ENCODE data around the gene NOXA1. TPM values are rescaled to one million over a fixed set of nuclear protein-coding genes. Genes with fewer than 3 reads are reported as not detected.

NOXA1 gene
- total and polyA plus RNA-seq, 2 donors (not counting 1 experiment from before 2014, with no cell fraction given): 0.08 to 0.66 TPM

- H3K36me3 ChIP-seq (ENCODE audit: control insufficient read depth, insufficient read depth, low read length): no peaks in the 10 kb centered on the region
- no peak for DNase-seq (ENCODE audit: low read depth in 2 of 2)
These were observed 43.4 kb upstream of the NOXA1 start for GRCh38 chr9:137379761-137380161.

GRCh38 chr9:137380171-137380570 is 43.0 kb upstream of the NOXA1 start:
- Histone ChIP-seq H3K36me3 (ENCODE audit: control insufficient read depth, insufficient read depth, low read length) (no peaks in the 10 kb centered on the region), H3K4me2 (ENCODE audit: extremely low read depth, insufficient read depth, low read length) (no peak overlapping the region), H3K9me3 (ENCODE audit: control insufficient read depth, insufficient read depth, low read depth, low read length) (no peaks in the 10 kb centered on the region), H3K79me2 (ENCODE audit: control insufficient read depth, insufficient read depth, low read length) (no peaks in the 10 kb centered on the region), H3K27me3 (ENCODE audit: control insufficient read depth, insufficient read depth, low read length) (no peaks in the 10 kb centered on the region), H2AFZ (ENCODE audit: low read length) (no peak overlapping the region), H3K9ac (ENCODE audit: insufficient read depth, low read length) (no peak overlapping the region), H4K20me1 (ENCODE audit: control insufficient read depth, extremely low read depth, insufficient read depth, low read length) (no peaks in the 10 kb centered on the region), H3K27ac (ENCODE audit: insufficient read depth, low read length) (no peak overlapping the region), H3K4me3 (replicated peaks in 1 of 4; ENCODE audit: control extremely low read depth in 1 of 4, insufficient read depth in 1 of 4, low read depth in 3 of 4, low read length in 4 of 4) (no peak overlapping the region), H3K4me1 (ENCODE audit: control insufficient read depth, extremely low read depth, insufficient read depth, low read length) (no peaks in the 10 kb centered on the region)
- no peak for DNase-seq (ENCODE audit: low read depth in 2 of 2)
- TF ChIP-seq EZH2 (IDR thresholded peaks at IDR 0.05; ENCODE audit: low read length, missing control alignments) (no peak), CTCF (conservative IDR thresholded peaks at IDR 0.05 in 1 of 2, IDR thresholded peaks at IDR 0.05 in 1 of 2; ENCODE audit: low read depth in 1 of 2, low read length in 2 of 2) (no peak)

More at GRCh38 chr9:137379761-137380161, 43.4 kb upstream of the NOXA1 start:
- TF ChIP-seq EZH2 (IDR thresholded peaks at IDR 0.05; ENCODE audit: low read length, missing control alignments): no peak
- TF ChIP-seq CTCF (conservative IDR thresholded peaks at IDR 0.05 in 1 of 2, IDR thresholded peaks at IDR 0.05 in 1 of 2; ENCODE audit: low read depth in 1 of 2, low read length in 2 of 2): no peak
- no peak overlapping the region for H3K4me3 ChIP-seq (replicated peaks in 1 of 4; ENCODE audit: control extremely low read depth in 1 of 4, insufficient read depth in 1 of 4, low read depth in 3 of 4, low read length in 4 of 4)
- no peaks in the 10 kb centered on the region for H3K4me1 ChIP-seq (ENCODE audit: control insufficient read depth, extremely low read depth, insufficient read depth, low read length)
- H3K79me2 ChIP-seq (ENCODE audit: control insufficient read depth, insufficient read depth, low read length): no peaks in the 10 kb centered on the region
- H2AFZ ChIP-seq (ENCODE audit: low read length): no peak overlapping the region
- H3K9me3 ChIP-seq (ENCODE audit: control insufficient read depth, insufficient read depth, low read depth, low read length): no peaks in the 10 kb centered on the region
- H3K9ac ChIP-seq (ENCODE audit: insufficient read depth, low read length): no peak overlapping the region
- no peaks in the 10 kb centered on the region for H4K20me1 ChIP-seq (ENCODE audit: control insufficient read depth, extremely low read depth, insufficient read depth, low read length)
- H3K27ac ChIP-seq (ENCODE audit: insufficient read depth, low read length): no peak overlapping the region
- no peak overlapping the region for H3K4me2 ChIP-seq (ENCODE audit: extremely low read depth, insufficient read depth, low read length)
- no peaks in the 10 kb centered on the region for H3K27me3 ChIP-seq (ENCODE audit: control insufficient read depth, insufficient read depth, low read length)

GRCh38 chr9:137380606-137381005 is 42.6 kb upstream of the NOXA1 start:
- no peaks in the 10 kb centered on the region for H3K36me3 ChIP-seq (ENCODE audit: control insufficient read depth, insufficient read depth, low read length)
- H3K4me1 ChIP-seq (ENCODE audit: control insufficient read depth, extremely low read depth, insufficient read depth, low read length): no peaks in the 10 kb centered on the region
- no peaks in the 10 kb centered on the region for H3K79me2 ChIP-seq (ENCODE audit: control insufficient read depth, insufficient read depth, low read length)
- H4K20me1 ChIP-seq (ENCODE audit: control insufficient read depth, extremely low read depth, insufficient read depth, low read length): no peaks in the 10 kb centered on the region
- no peak overlapping the region for H3K4me3 ChIP-seq (replicated peaks in 1 of 4; ENCODE audit: control extremely low read depth in 1 of 4, insufficient read depth in 1 of 4, low read depth in 3 of 4, low read length in 4 of 4)
- DNase-seq (ENCODE audit: low read depth in 2 of 2): no peak
- no peak overlapping the region for H3K9ac ChIP-seq (ENCODE audit: insufficient read depth, low read length)
- no peak overlapping the region for H2AFZ ChIP-seq (ENCODE audit: low read length)
- H3K9me3 ChIP-seq (ENCODE audit: control insufficient read depth, insufficient read depth, low read depth, low read length): no peaks in the 10 kb centered on the region
- TF ChIP-seq CTCF (conservative IDR thresholded peaks at IDR 0.05 in 1 of 2, IDR thresholded peaks at IDR 0.05 in 1 of 2; ENCODE audit: low read depth in 1 of 2, low read length in 2 of 2) (no peak), EZH2 (IDR thresholded peaks at IDR 0.05; ENCODE audit: low read length, missing control alignments) (no peak)
- H3K4me2 ChIP-seq (ENCODE audit: extremely low read depth, insufficient read depth, low read length): no peak overlapping the region
- no peak overlapping the region for H3K27ac ChIP-seq (ENCODE audit: insufficient read depth, low read length)
- H3K27me3 ChIP-seq (ENCODE audit: control insufficient read depth, insufficient read depth, low read length): no peaks in the 10 kb centered on the region

Measured in fibroblast of lung (primary cell).